CD4-positive, alpha-beta T cell treated with Interleukin-17A for 1 hour (primary cell): Measurements from ENCODE around the gene KLHL4.
"Not testable (repeated sequence)": the region's sequence is repeated elsewhere in the genome, so short reads cannot be mapped to it uniquely, and the experiment has no call there.

Experiments
- DNase-seq: peaks from one replicate; pipeline ENCODE4 v3.0.0-alpha.2; 2020

The KLHL4 gene

GRCh38 chrX:87517571-87518141 is at the start of gene KLHL4:
Gene KLHL4, plus strand, starts transcription at chrX:87517802. Its CDS starts 92 bp downstream, at chrX:87517894.
- DNase-seq: no peak

- no peak for DNase-seq
Observed at GRCh38 chrX:87468941-87469340, 48.7 kb upstream of the KLHL4 start.

GRCh38 chrX:87475793-87476192 is 41.8 kb upstream of the KLHL4 start:
- DNase-seq: no peak

GRCh38 chrX:87478703-87479102 is 38.9 kb upstream of the KLHL4 start:
- DNase-seq: not testable (repeated sequence)

- no peak for DNase-seq
Observed at GRCh38 chrX:87489071-87489470, 28.5 kb upstream of the KLHL4 start.

GRCh38 chrX:87515836-87516235 is 1.8 kb upstream of the KLHL4 start:
- no peak for DNase-seq

- DNase-seq: no peak
Observed at GRCh38 chrX:87516717-87517121, 883 bp upstream of the KLHL4 start.

GRCh38 chrX:87518504-87518903 is 902 bp downstream of the KLHL4 start:
- DNase-seq: no peak

- DNase-seq: no peak
Observed at GRCh38 chrX:87525771-87526229, 8.2 kb downstream of the KLHL4 start.

GRCh38 chrX:87526281-87526680 is 8.7 kb downstream of the KLHL4 start:
- DNase-seq: no peak

- no peak for DNase-seq
Observed at GRCh38 chrX:87528487-87528886, 10.9 kb downstream of the KLHL4 start.

- DNase-seq: no peak
Observed at GRCh38 chrX:87571964-87572363, 54.4 kb downstream of the KLHL4 start.

- no peak for DNase-seq
Observed at GRCh38 chrX:87572901-87573300, 55.3 kb downstream of the KLHL4 start.

GRCh38 chrX:87578978-87579377 is 61.4 kb downstream of the KLHL4 start:
- DNase-seq: no peak

- no peak for DNase-seq
Observed at GRCh38 chrX:87580862-87581261, 63.3 kb downstream of the KLHL4 start.

- DNase-seq: no peak
Observed at GRCh38 chrX:87582453-87582852, 64.9 kb downstream of the KLHL4 start.

- DNase-seq: no peak
Observed at GRCh38 chrX:87583679-87584078, 66.1 kb downstream of the KLHL4 start.

GRCh38 chrX:87616371-87616770 is 98.8 kb downstream of the KLHL4 start:
- DNase-seq: no peak

GRCh38 chrX:87621697-87622096 is 104.1 kb downstream of the KLHL4 start:
- no peak for DNase-seq

- DNase-seq: no peak
Observed at GRCh38 chrX:87626996-87627395, 109.4 kb downstream of the KLHL4 start.

GRCh38 chrX:87634361-87634760 is 116.8 kb downstream of the KLHL4 start:
- DNase-seq: no peak

- no peak for DNase-seq
Observed at GRCh38 chrX:87636533-87636932, 118.9 kb downstream of the KLHL4 start.

GRCh38 chrX:87641439-87641838 is 123.8 kb downstream of the KLHL4 start:
- not testable (repeated sequence) for DNase-seq

- DNase-seq: no peak
Observed at GRCh38 chrX:87661761-87662160, 144.2 kb downstream of the KLHL4 start.

- no peak for DNase-seq
Observed at GRCh38 chrX:87663421-87663820, 145.8 kb downstream of the KLHL4 start.
